GOT3 (cell line): ENCODE data around the gene LYRM4.

Experiments used
- DNase-seq: peaks from one replicate; lab custom pipeline; 2025; ENCODE audit warnings: mixed read lengths; lab: John Stamatoyannopoulos, UW

Gene LYRM4

GRCh38 chr6:5098501-5099270 lies 162.1 kb downstream of the LYRM4 start:
- DNase-seq = no peak

DNA sequence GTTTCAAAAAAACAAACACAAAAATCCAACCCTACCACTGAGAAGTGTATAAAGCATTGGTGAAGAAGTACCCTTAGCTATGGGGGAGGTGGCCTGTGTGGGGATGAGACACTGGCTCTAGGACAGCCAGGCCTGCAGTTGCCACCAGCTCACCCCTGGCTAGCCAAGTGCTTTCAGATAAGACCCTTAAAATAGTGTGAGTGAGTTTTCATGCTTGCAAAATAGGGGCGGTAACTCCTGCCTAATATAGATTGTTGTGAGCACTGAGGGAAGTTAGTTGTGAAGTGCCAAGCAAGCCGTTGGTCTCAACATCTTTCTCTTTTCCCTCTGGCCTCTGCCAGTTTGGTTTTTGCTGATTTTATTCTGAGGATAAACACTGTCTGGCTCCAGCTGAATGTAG lies 164.3 kb downstream of the LYRM4 start:
- no peak for DNase-seq

GRCh38 chr6:5095236-5095635 lies 165.5 kb downstream of the LYRM4 start:
- DNase-seq = no peak

DNA sequence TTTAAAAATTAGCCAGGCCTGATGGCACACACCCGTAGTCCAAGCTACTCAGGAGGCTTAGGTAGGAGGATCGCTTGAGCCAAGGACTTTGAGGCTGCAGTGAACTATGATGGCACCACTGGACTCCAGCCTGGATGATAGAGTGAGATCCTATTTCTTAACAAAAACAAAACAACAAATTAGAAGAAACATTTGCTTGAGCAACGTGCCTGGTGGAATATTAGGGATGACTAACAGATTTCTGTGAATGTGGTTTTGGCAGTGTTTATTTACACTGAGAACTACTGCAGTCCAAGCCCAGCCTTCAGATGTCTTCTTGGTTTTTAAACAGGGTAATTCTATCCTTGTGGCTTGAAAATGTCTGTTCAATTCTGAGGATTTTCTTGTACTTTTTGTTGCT lies 166.4 kb downstream of the LYRM4 start:
- no peak for DNase-seq

- DNase-seq = no peak
These were observed 167.3 kb downstream of the LYRM4 start for GRCh38 chr6:5093231-5094015.

DNA sequence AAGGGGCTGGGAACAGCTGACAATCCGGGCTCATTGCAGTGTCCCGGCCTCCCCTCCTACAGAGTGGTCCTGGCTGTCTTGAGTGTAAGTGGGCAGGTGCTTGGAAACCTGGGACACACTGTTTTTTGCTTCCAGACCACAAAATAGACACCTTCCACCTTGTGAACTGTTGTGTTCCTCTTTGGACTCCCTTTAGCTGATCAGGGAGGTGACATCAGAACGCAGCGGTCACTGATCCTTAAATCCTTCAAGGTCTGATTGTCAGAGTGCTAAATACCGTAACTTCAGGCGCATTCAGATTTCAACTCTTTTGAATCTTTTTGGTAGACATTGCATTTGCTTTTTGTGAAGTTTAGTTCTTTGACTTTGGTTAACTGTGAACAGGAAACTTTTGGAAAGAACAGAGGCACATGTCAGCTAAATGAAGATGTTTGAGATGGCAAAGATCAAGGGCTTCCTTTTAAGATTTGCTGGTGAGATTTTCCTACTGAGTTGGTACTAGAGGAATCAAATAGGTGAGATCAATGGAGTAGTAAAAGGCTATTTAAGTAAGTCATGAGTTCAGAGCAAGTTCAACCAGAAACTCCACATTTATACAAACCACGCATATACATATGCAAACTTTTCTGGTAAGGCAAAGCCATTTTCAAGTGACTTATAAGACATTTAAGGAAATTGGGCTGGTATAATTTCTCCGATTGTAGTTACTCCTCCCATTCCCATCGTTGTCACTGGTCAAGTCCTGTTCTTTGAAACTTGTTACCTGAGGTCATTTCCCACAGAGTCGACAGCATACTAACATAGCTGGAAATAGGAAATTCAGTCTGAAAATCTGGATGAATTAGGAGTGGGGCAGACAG lies 169.3 kb downstream of the LYRM4 start:
- DNase-seq = no peak

GRCh38 chr6:5090603-5091002 lies 170.1 kb downstream of the LYRM4 start:
- no peak for DNase-seq

DNA sequence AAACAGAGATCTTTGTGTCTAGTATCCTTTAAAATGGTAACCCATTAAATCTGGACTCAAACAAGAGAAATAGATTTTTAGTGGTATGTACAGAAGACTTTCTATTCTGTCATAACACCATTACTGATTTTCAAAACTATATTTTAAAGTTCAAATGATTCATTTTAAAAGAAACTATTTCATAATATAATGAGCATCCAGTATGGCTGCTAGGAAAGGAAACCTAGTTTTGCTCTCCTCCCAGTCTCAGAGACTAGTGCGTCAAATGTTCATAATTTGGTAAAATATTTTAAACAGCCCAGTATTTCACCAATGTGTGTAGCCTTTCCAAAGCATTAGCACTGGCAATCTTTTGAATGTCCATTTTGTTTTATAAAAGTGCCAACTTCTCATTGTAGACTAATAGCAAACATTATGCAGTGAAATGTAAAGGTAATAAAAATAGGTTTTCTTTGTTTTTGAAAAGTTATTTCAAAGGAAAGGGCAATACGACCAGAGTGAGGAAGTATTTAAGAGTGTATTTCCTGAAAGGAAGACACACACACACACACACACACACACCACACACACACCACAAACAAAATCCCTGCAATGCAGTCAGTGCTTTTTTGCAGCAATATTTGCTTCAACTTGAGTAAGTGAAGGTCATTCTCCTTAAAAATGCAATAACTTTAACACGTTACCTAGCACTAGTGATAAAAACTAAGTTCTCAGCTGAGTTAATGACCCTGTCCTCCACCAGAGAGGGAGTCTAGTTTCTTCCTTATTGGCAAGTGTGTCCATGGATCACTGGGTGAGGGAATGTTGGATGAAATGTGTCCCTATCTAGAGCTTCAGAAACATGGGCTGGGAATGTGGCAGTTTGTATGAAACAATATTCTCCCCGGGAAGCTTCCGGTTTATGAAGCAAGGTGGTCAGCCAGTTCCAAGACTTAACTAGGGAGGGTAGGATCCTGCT lies 171.0 kb downstream of the LYRM4 start:
- DNase-seq = no peak

GRCh38 chr6:5088780-5089179 lies 172.0 kb downstream of the LYRM4 start:
- DNase-seq = no peak

GRCh38 chr6:5087389-5087788 lies 173.4 kb downstream of the LYRM4 start:
- no peak for DNase-seq

GRCh38 chr6:5086294-5086890 lies 174.4 kb downstream of the LYRM4 start:
- no peak for DNase-seq

GRCh38 chr6:5085648-5086293 lies 175.0 kb downstream of the LYRM4 start:
- no peak for DNase-seq

DNA sequence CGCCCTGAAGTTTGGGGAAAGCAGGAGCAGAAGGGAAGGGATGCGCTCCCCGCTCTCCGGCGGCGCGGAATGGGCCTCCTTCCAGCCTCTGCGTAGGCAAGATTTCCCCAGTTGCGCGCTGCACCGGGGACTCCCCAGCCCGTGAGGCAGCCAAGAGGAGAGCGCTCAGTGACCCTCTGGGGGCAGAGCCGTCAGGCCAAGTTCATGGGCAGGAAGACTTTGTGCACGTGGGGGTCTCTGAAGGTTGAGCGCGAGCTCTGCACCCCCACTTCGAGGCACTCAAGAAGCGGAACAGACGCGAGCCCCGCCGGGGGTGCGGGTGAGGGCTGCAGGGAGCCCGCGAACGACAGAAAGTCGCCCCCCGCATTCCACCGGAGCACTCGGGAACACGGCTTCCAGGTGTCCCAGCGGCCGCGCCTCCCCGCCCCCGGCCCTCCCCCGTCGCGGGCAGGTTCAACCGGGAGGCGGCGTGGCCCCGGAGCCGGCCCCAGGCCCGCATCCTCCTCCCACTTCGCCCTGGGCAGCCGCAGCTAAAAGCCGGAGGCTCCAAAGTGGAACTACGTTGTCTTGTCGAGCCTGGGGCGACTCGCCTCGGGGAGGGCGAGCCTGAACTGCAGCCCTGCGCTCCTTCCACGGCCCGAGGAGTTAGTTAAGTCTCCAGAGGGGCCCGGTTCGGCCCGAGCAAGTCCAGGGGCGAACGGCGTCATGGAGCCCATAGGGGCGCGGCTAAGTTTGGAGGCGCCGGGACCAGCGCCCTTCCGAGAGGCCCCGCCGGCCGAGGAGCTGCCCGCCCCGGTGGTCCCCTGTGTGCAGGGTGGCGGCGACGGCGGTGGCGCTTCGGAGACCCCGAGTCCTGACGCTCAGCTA lies 175.7 kb downstream of the LYRM4 start, which contains the start of gene PPP1R3G:
Gene PPP1R3G, plus strand, starts transcription at position 561 of the 867 bp plus-strand sequence. Its CDS starts 145 bp downstream, at position 706.
- DNase-seq = peak; percentile 12

DNA sequence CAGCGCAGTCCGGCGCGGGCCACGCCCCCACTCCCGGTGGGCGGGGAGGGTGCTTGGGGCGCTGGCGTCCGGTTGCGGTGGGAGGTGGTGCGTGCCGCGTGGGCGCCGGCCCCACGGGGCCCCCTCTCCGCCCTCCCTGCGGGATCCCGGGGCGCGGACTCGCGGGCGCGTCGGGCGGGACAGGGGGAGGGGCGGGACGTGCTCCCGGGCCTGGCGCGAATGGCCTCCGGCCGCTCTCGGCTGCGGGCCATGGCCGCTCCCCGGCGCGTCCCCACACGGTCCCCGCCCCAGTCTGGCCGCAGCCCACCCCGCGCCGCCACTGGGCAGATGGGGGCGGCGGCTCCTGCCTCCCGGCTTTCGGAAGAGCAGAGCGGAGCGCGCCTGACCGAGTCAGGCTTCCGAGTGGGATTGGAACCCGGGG lies 176.4 kb downstream of the LYRM4 start:
- DNase-seq = no peak

GRCh38 chr6:5083813-5084359 lies 176.9 kb downstream of the LYRM4 start:
- DNase-seq = no peak

GRCh38 chr6:5083307-5083583 lies 177.5 kb downstream of the LYRM4 start:
- no peak for DNase-seq

DNA sequence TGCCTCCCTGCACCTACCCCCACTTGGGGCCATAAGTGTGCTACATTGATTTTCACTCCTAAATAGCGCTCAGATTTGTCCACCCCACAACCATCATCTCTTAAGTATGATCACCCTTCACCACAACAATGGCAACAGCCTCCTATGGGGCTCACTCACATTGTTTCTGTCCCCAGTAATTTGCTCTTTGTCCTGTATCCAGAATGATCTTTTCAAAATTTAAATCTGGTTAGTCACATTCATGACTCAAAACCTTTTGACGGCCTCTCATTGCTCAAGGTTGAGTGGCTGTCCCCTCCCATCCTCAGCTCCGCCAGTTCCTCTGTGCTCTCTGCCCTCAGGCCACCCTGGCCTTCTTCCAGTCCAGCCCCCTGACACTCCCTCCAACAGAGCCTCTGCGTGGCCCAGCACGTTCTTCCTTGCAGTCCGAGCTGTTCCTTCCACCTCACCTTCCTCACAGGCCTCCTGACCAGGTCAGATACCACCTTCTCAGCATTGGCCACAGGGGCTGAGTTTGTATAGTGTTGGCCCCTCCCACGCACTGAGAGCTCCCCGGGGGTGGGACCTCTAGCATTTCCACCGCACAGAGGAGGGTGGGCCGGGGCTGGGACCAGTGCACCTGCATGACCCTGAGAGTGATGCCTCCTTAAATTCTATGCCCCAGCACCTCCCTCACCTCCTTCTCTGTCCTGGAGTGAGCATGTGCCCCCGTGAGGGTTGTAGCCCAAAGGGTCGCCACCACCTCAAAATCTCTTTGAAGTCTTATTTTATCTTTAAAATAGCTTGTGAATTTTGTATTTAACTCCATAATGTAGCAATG lies 178.1 kb downstream of the LYRM4 start:
- peak; percentile 34 for DNase-seq

- no peak for DNase-seq
These were observed 178.8 kb downstream of the LYRM4 start for GRCh38 chr6:5081955-5082354.
